ENCODE results near the gene PTPN20. TPM values are rescaled to one million over a fixed set of nuclear protein-coding genes. Genes with fewer than 3 reads are reported as not detected.

PTPN20 gene
- polyA plus RNA-seq, 2 of the 4 experiments (the other 2 are of a cell fraction), result 5.3 to 8.1 TPM

DNA sequence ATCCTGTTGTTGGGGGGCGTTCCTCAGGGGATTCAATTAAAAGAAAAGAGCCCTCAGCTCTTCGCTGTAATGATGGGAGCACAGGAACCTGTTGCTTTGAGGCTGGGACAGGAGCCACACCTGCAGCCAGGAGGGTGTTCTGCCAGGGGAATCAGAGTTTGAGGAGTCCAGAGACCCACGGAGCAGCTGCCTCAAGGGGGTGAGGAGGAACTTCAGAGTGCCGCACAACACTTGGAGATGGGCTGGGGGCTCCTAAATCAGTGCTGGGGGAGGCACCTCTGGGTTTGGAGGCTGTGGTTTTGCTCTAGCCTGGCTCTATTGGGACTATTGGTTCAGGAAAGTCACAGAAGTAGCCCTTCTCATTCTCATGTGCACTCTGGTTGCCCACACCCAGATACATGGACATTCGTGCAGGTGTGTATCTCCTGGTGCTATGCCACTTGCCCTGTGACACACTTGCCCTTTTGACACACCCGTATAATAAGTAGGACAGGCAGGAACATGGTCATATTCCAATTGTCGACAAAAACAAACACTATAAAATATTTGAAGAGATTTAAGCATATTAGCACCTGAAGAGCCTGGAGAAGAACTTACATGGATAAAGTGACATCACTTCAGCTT is 98.1 kb downstream of the PTPN20 start (continued):
- no peak for TF ChIP-seq MAX (IDR thresholded peaks at IDR 0.05)

DNA sequence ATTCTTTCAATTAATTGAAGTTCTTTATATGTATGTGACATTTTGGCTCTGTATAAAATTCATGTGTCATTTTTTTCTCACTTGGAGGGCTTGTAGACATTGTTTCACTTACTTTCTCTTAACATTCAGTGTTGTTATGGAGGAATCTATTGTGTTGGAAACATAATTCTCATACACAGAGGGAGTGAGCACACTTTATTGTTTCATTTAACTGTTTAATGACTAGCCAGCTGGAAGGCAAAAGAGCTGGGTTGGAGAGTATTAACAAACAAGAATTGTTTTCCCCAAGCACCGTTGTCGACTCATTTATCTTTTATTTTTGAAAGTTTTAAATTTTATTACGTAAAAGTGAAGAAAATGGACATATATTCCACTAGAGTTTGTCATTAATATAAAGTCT is 98.8 kb downstream of the PTPN20 start:
- TF ChIP-seq, protein P1, sequence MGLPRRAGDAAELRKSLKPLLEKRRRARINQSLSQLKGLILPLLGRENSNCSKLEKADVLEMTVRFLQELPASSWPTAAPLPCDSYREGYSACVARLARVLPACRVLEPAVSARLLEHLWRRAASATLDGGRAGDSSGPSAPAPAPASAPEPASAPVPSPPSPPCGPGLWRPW (IDR thresholded peaks at IDR 0.05), result no peak
- no peak for TF ChIP-seq SREBF2 (IDR thresholded peaks at IDR 0.05)
- TF ChIP-seq EP300 (IDR thresholded peaks at IDR 0.05), result no peak
- no peak for TF ChIP-seq BHLHE40 (IDR thresholded peaks at IDR 0.05; ENCODE audit: low read depth, low read length)
- TF ChIP-seq, protein P2, sequence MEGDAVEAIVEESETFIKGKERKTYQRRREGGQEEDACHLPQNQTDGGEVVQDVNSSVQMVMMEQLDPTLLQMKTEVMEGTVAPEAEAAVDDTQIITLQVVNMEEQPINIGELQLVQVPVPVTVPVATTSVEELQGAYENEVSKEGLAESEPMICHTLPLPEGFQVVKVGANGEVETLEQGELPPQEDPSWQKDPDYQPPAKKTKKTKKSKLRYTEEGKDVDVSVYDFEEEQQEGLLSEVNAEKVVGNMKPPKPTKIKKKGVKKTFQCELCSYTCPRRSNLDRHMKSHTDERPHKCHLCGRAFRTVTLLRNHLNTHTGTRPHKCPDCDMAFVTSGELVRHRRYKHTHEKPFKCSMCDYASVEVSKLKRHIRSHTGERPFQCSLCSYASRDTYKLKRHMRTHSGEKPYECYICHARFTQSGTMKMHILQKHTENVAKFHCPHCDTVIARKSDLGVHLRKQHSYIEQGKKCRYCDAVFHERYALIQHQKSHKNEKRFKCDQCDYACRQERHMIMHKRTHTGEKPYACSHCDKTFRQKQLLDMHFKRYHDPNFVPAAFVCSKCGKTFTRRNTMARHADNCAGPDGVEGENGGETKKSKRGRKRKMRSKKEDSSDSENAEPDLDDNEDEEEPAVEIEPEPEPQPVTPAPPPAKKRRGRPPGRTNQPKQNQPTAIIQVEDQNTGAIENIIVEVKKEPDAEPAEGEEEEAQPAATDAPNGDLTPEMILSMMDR (IDR thresholded peaks at IDR 0.05), result no peak
- TF ChIP-seq CHD4 (IDR thresholded peaks at IDR 0.05; ENCODE audit: borderline replicate concordance), result no peak
- no peak for TF ChIP-seq CBX8 (IDR thresholded peaks at IDR 0.05)
- no peak for TF ChIP-seq RCOR1 (IDR thresholded peaks at IDR 0.05; ENCODE audit: low read depth, low read length)
- no peak for TF ChIP-seq ELK1 (IDR thresholded peaks at IDR 0.05; ENCODE audit: low read depth, low read length)
- TF ChIP-seq FOSB (CRISPR knock-in tag; IDR thresholded peaks at IDR 0.05), result no peak
- no peak for TF ChIP-seq PHF8 (IDR thresholded peaks at IDR 0.05; ENCODE audit: borderline replicate concordance, low read depth)
- no peak for TF ChIP-seq JUN (IDR thresholded peaks at IDR 0.05)
- no peak for TF ChIP-seq NR3C1 (IDR thresholded peaks at IDR 0.05)
- H3K9me3 ChIP-seq, result no peaks in the 10 kb centered on the region
- H3K27ac ChIP-seq, result no peak overlapping the region
- no peak for ATAC-seq
- ChIA-PET CTCF (interaction anchor here (1.2 to 10.6 kb wide), 3 partner anchors 14 to 302 kb away, joined by 3 to 72 read pairs (median 3); no protein-coding TSS in a partner anchor), POLR2A (no interaction called here)
- H3K4me2 ChIP-seq, result no peak overlapping the region
- no peak for DNase-seq (ENCODE audit: low read depth in 1 of 2, low spot score in 1 of 2)
- WGBS (ENCODE audit: missing lambda C conversion rate), result 35% methylated on average over 3 of the region's 3 CpGs
- no peak for FAIRE-seq
- H3K4me3 ChIP-seq, result no peak overlapping the region
- H3K4me1 ChIP-seq, result no peaks in the 10 kb centered on the region

DNA sequence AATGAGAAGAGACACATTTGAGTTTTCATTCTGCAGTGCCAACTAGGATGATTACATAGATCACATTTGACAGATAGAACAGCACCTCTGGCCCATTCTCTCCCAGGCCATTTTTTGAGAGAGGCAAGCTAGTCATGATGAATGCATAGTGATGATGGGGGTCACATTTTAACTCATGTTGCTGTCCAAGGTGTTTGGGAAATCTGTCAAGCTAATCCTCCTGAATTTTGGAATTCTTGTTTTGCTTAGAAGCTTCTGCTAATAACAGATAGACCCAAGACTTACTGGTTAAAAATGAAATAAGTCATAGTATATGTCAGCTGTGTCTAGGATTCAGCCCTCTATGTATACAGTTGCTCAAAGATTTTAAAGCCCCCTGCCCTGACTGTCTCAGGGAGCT is 101.0 kb downstream of the PTPN20 start:
- POLR2A ChIA-PET, result no interaction called here
- no peaks in the 10 kb centered on the region for H3K4me1 ChIP-seq
- FAIRE-seq, result no peak
- H3K27ac ChIP-seq, result no peak overlapping the region
- CTCF ChIA-PET, result interaction anchor here (1.2 to 10.6 kb wide), 4 partner anchors 10 to 300 kb away, joined by 3 to 72 read pairs (median 4); no protein-coding TSS in a partner anchor
- no peaks in the 10 kb centered on the region for H3K9me3 ChIP-seq
- no peak for DNase-seq (ENCODE audit: low read depth in 1 of 2, low spot score in 1 of 2)
- no peak overlapping the region for H3K4me3 ChIP-seq
- no peak for TF ChIP-seq HOXA7 (CRISPR knock-in tag; IDR thresholded peaks at IDR 0.05)
- TF ChIP-seq, protein P3, sequence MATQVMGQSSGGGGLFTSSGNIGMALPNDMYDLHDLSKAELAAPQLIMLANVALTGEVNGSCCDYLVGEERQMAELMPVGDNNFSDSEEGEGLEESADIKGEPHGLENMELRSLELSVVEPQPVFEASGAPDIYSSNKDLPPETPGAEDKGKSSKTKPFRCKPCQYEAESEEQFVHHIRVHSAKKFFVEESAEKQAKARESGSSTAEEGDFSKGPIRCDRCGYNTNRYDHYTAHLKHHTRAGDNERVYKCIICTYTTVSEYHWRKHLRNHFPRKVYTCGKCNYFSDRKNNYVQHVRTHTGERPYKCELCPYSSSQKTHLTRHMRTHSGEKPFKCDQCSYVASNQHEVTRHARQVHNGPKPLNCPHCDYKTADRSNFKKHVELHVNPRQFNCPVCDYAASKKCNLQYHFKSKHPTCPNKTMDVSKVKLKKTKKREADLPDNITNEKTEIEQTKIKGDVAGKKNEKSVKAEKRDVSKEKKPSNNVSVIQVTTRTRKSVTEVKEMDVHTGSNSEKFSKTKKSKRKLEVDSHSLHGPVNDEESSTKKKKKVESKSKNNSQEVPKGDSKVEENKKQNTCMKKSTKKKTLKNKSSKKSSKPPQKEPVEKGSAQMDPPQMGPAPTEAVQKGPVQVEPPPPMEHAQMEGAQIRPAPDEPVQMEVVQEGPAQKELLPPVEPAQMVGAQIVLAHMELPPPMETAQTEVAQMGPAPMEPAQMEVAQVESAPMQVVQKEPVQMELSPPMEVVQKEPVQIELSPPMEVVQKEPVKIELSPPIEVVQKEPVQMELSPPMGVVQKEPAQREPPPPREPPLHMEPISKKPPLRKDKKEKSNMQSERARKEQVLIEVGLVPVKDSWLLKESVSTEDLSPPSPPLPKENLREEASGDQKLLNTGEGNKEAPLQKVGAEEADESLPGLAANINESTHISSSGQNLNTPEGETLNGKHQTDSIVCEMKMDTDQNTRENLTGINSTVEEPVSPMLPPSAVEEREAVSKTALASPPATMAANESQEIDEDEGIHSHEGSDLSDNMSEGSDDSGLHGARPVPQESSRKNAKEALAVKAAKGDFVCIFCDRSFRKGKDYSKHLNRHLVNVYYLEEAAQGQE (IDR thresholded peaks at IDR 0.05), result peak; percentile 55; the same call in 1 of the 2 replicates
- H3K4me2 ChIP-seq, result no peak overlapping the region
- no peak for ATAC-seq
